Neuronal stem cell (in vitro differentiated cells): ENCODE data around the gene EPB41L2.

Source experiments
- DNase-seq: peaks from one replicate; pipeline ENCODE4 v3.0.0-alpha.2; 2013; ENCODE audit warnings: low spot score
- H2AFZ ChIP-seq: one replicate; pipeline ENCODE4 v1.6.1; 2013; ENCODE audit warnings: mild to moderate bottlenecking, low read length, inconsistent platforms
- H2AK5ac ChIP-seq: 2 replicates; pipeline ENCODE4 v1.6.1; 2013; ENCODE audit warnings: low read depth, mild to moderate bottlenecking, inconsistent platforms, low read length, moderate library complexity, mixed read lengths
- H2BK120ac ChIP-seq: 2 replicates; pipeline ENCODE4 v1.6.1; 2013; ENCODE audit warnings: low read depth, mild to moderate bottlenecking, inconsistent platforms, low read length, moderate library complexity, mixed read lengths
- H2BK12ac ChIP-seq: one replicate; pipeline ENCODE4 v1.6.1; 2013; ENCODE audit warnings: low read length, inconsistent platforms
- H2BK15ac ChIP-seq: 2 replicates; pipeline ENCODE4 v1.6.1; 2013; ENCODE audit warnings: mild to moderate bottlenecking, low read length, inconsistent platforms, mixed read lengths
- H2BK5ac ChIP-seq: one replicate; pipeline ENCODE4 v1.6.1; 2013; ENCODE audit warnings: inconsistent platforms, mild to moderate bottlenecking, low read length, moderate library complexity
- H3K14ac ChIP-seq: one replicate; pipeline ENCODE4 v1.6.1; 2013; ENCODE audit warnings: low read length, inconsistent platforms
- H3K18ac ChIP-seq: 2 replicates; pipeline ENCODE4 v1.6.1; 2013; ENCODE audit warnings: low read length, inconsistent platforms
- H3K23ac ChIP-seq: 2 replicates; pipeline ENCODE4 v1.6.1; 2013; ENCODE audit warnings: low read depth, mild to moderate bottlenecking, mixed read lengths, low read length, inconsistent platforms; ENCODE audit not compliant: poor library complexity
- H3K27ac ChIP-seq: replicated peaks from 3 replicates; pipeline ENCODE4 v1.5.1; 2013; ENCODE audit warnings: low read length, inconsistent platforms
- H3K27me3 ChIP-seq, 3 experiments: 2 replicates each; pipeline ENCODE4 v1.6.1; 2013; ENCODE audit warnings: low read length in 3 of 3, mild to moderate bottlenecking in 2 of 3, inconsistent platforms in 1 of 3, low read depth in 1 of 3, mixed read lengths in 1 of 3, moderate library complexity in 1 of 3; ENCODE audit not compliant: control insufficient read depth in 3 of 3, insufficient read depth in 3 of 3
- H3K36me3 ChIP-seq, 2 donors: replicated peaks in 1 of 2; 2 replicates each; pipeline ENCODE4 v1.6.1; 2013; ENCODE audit warnings: low read length in 2 of 2; ENCODE audit not compliant: control insufficient read depth in 2 of 2, insufficient read depth in 2 of 2
- H3K4ac ChIP-seq: 2 replicates; pipeline ENCODE4 v1.6.1; 2013; ENCODE audit warnings: inconsistent platforms, mild to moderate bottlenecking, low read length, moderate library complexity
- H3K4me1 ChIP-seq, 2 donors: 1 replicate in 1 of 2; 2 replicates in 1 of 2; pipeline ENCODE4 v1.6.1; 2013; ENCODE audit warnings: low read length in 2 of 2, low read depth in 1 of 2; ENCODE audit not compliant: control insufficient read depth in 2 of 2, insufficient read depth in 1 of 2
- H3K4me2 ChIP-seq: one replicate; pipeline ENCODE4 v1.6.1; 2013; ENCODE audit warnings: mild to moderate bottlenecking, low read length, inconsistent platforms; ENCODE audit not compliant: insufficient read depth, poor library complexity, severe bottlenecking
- H3K4me3 ChIP-seq, 2 donors: 2 replicates each; pipeline ENCODE4 v1.5.1; 2013; ENCODE audit warnings: low read length in 2 of 2, mild to moderate bottlenecking in 2 of 2, inconsistent platforms in 1 of 2, moderate library complexity in 1 of 2
- H3K79me1 ChIP-seq: one replicate; pipeline ENCODE4 v1.6.1; 2013; ENCODE audit warnings: low read depth, mild to moderate bottlenecking, inconsistent platforms, low read length, moderate library complexity
- H3K9ac ChIP-seq: one replicate; pipeline ENCODE4 v1.6.1; 2013; ENCODE audit warnings: mild to moderate bottlenecking, low read depth, low read length, inconsistent platforms; ENCODE audit not compliant: poor library complexity
- H3K9me3 ChIP-seq, 2 donors: replicated peaks in 1 of 2; 2 replicates each; pipeline versions ENCODE3 to v1.6.1; 2013; ENCODE audit warnings: low read length in 2 of 2, mild to moderate bottlenecking in 2 of 2, inconsistent platforms in 1 of 2, low read depth in 1 of 2, mixed read lengths in 1 of 2, moderate library complexity in 1 of 2; ENCODE audit not compliant: control insufficient read depth in 2 of 2, insufficient read depth in 1 of 2
- H4K8ac ChIP-seq: one replicate; pipeline ENCODE4 v1.6.1; 2013; ENCODE audit warnings: low read depth, mild to moderate bottlenecking, inconsistent platforms, low read length, moderate library complexity
- H4K91ac ChIP-seq: one replicate; pipeline ENCODE4 v1.6.1; 2013; ENCODE audit warnings: low read length, low read depth, mild to moderate bottlenecking, inconsistent platforms; ENCODE audit not compliant: poor library complexity
- WGBS, 2 donors: extraction: QIAGEN DNeasy Blood & Tissue Kit; methylation state at CpG; one replicate each; pipeline ENCODE4 v1.1.7; 2013; ENCODE audit warnings: missing lambda C conversion rate in 2 of 2, mixed read lengths in 1 of 2; ENCODE audit not compliant: insufficient read length in 2 of 2, insufficient replicate concordance in 1 of 2; ENCODE audit errors: extremely low coverage in 2 of 2; 5-methylcytosine and 5-hydroxymethylcytosine counted together

The EPB41L2 gene

GRCh38 chr6:130928158-130928912 lies 134.7 kb downstream of the EPB41L2 start:
- Histone ChIP-seq H2AFZ (no peak overlapping the region), H3K23ac (no peak overlapping the region), H3K27ac (no peak overlapping the region), H2AK5ac (no peak overlapping the region), H3K9me3 (peaks cover 0 to 22% of the 10 kb centered on the region in 2 donors), H3K4me2 (no peak overlapping the region), H2BK12ac (no peak overlapping the region), H3K18ac (no peak overlapping the region), H4K8ac (no peak overlapping the region), H3K4me3 (no peak overlapping the region), H3K9ac (no peak overlapping the region), H2BK120ac (no peak overlapping the region), H3K4me1 (peaks cover 12 to 15% of the 10 kb centered on the region in 2 donors), H3K79me1 (peaks cover 3% of the 10 kb centered on the region), H2BK15ac (no peak overlapping the region), H3K14ac (no peak overlapping the region), H3K27me3 (peaks cover 0 to 3% (median 0%) of the 10 kb centered on the region in 3 experiments), H2BK5ac (no peak overlapping the region), H3K4ac (no peak overlapping the region), H4K91ac (no peak overlapping the region), H3K36me3 (peaks cover 0 to 5% of the 10 kb centered on the region in 2 donors)
- DNase-seq: no peak
- no CpG with 5 or more reads among the region's 6 CpGs for WGBS, 2 donors

- no peak overlapping the region for H4K91ac ChIP-seq
- no peak overlapping the region for H2BK5ac ChIP-seq
- peaks cover 7 to 10% of the 10 kb centered on the region in 2 donors for H3K4me1 ChIP-seq
- no peak overlapping the region for H2BK12ac ChIP-seq
- H3K9me3 ChIP-seq: peaks cover 0 to 22% of the 10 kb centered on the region in 2 donors
- H3K14ac ChIP-seq: no peak overlapping the region
- no peak overlapping the region for H3K9ac ChIP-seq
- no peak overlapping the region for H3K18ac ChIP-seq
- H3K27ac ChIP-seq: peak overlapping the region; percentile 67
- H2BK15ac ChIP-seq: no peak overlapping the region
- no peak overlapping the region for H4K8ac ChIP-seq
- peaks cover 0 to 3% (median 0%) of the 10 kb centered on the region in 3 experiments for H3K27me3 ChIP-seq
- no peak overlapping the region for H2BK120ac ChIP-seq
- no peak overlapping the region for H2AFZ ChIP-seq
- no peak overlapping the region for H3K23ac ChIP-seq
- no CpG with 5 or more reads among the region's 2 CpGs for WGBS, 2 donors
- H3K36me3 ChIP-seq: peaks cover 0 to 5% of the 10 kb centered on the region in 2 donors
- H2AK5ac ChIP-seq: no peak overlapping the region
- peaks cover 3% of the 10 kb centered on the region for H3K79me1 ChIP-seq
- no peak overlapping the region for H3K4me2 ChIP-seq
- no peak overlapping the region for H3K4ac ChIP-seq
- DNase-seq: peak; percentile 43
- H3K4me3 ChIP-seq: no peak overlapping the region
Measured at GRCh38 chr6:130927305-130927704, 135.7 kb downstream of the EPB41L2 start.

DNA sequence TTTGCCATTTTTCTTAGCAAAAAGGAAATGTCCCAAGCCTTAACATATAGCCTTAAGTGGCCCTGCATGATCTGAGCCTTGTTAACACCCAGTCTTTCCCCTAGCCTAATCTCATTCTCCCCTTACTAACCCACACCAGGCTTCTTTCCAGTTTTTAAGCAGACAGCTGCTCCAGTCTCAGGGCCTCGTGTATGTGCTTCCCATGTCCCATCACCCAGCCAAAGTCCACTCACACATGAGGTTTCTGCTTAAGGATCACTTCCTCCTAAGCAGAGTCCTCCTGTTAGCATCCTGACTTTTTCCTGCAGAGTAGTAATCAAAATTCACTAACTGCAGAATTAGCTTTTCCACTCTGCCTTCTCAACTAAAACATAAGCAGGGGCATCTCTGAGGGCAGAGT lies 139.7 kb downstream of the EPB41L2 start:
- no peak overlapping the region for H2AFZ ChIP-seq
- no peaks in the 10 kb centered on the region for H3K27me3 ChIP-seq
- no peak overlapping the region for H3K14ac ChIP-seq
- no peak overlapping the region for H3K23ac ChIP-seq
- no peak overlapping the region for H3K4me3 ChIP-seq
- no peak overlapping the region for H3K9ac ChIP-seq
- H3K36me3 ChIP-seq: peaks cover 0 to 5% of the 10 kb centered on the region in 2 donors
- H3K4me2 ChIP-seq: no peak overlapping the region
- no peak overlapping the region for H2AK5ac ChIP-seq
- WGBS, 2 donors: no CpG with 5 or more reads among the region's 1 CpG
- H2BK5ac ChIP-seq: no peak overlapping the region
- H3K18ac ChIP-seq: no peak overlapping the region
- H4K91ac ChIP-seq: no peak overlapping the region
- no peak for DNase-seq
- no peak overlapping the region for H2BK15ac ChIP-seq
- no peak overlapping the region for H3K27ac ChIP-seq
- H2BK120ac ChIP-seq: no peak overlapping the region
- H2BK12ac ChIP-seq: no peak overlapping the region
- peaks cover 2% of the 10 kb centered on the region for H3K79me1 ChIP-seq
- H4K8ac ChIP-seq: no peak overlapping the region
- H3K4ac ChIP-seq: no peak overlapping the region
- peaks cover 3 to 10% of the 10 kb centered on the region in 2 donors for H3K4me1 ChIP-seq
- H3K9me3 ChIP-seq: no peaks in the 10 kb centered on the region

- WGBS, 2 donors: 100% methylated on average over 1 of the region's 3 CpGs; no CpG with 5 or more reads in 1 of the 2 donors
- H3K9ac ChIP-seq: no peak overlapping the region
Measured at GRCh38 chr6:130922922-130923321, 140.1 kb downstream of the EPB41L2 start.

More at GRCh38 chr6:130922922-130923321, 140.1 kb downstream of the EPB41L2 start:
- Histone ChIP-seq H2BK5ac (no peak overlapping the region), H2AFZ (no peak overlapping the region), H4K8ac (no peak overlapping the region), H2BK120ac (no peak overlapping the region), H2BK15ac (no peak overlapping the region), H2BK12ac (no peak overlapping the region), H3K9me3 (no peaks in the 10 kb centered on the region), H4K91ac (no peak overlapping the region), H3K4me2 (no peak overlapping the region), H3K79me1 (peaks cover 2% of the 10 kb centered on the region), H3K27me3 (no peaks in the 10 kb centered on the region), H2AK5ac (no peak overlapping the region), H3K4me3 (no peak overlapping the region), H3K14ac (no peak overlapping the region), H3K4me1 (peaks cover 3 to 10% of the 10 kb centered on the region in 2 donors), H3K4ac (no peak overlapping the region), H3K18ac (no peak overlapping the region), H3K27ac (no peak overlapping the region), H3K23ac (no peak overlapping the region), H3K36me3 (peaks cover 0 to 5% of the 10 kb centered on the region in 2 donors)
- DNase-seq: no peak
